Measurements from ENCODE around the gene FKBP14.

DNA sequence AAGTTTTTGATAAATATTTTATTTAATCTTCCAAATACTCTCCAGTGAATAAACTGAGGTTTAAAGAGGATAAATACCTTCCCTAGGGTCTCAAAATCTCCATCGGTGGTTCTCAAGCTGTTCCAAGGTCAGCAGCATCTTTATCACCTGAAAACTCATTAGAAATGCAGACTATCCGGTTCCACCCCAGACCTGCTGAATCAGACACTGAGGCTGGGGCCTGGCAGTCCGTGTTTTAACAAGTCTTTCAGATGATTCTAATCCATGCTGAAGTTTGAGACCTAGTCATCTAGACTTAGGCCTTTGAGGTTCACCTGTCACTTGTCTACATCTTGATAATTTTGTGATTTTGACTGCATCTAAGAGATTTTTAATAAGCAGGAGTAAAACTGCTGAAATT, 39.2 kb upstream of the FKBP14 start:
- TF ChIP-seq, protein P1, sequence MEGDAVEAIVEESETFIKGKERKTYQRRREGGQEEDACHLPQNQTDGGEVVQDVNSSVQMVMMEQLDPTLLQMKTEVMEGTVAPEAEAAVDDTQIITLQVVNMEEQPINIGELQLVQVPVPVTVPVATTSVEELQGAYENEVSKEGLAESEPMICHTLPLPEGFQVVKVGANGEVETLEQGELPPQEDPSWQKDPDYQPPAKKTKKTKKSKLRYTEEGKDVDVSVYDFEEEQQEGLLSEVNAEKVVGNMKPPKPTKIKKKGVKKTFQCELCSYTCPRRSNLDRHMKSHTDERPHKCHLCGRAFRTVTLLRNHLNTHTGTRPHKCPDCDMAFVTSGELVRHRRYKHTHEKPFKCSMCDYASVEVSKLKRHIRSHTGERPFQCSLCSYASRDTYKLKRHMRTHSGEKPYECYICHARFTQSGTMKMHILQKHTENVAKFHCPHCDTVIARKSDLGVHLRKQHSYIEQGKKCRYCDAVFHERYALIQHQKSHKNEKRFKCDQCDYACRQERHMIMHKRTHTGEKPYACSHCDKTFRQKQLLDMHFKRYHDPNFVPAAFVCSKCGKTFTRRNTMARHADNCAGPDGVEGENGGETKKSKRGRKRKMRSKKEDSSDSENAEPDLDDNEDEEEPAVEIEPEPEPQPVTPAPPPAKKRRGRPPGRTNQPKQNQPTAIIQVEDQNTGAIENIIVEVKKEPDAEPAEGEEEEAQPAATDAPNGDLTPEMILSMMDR (IDR thresholded peaks at IDR 0.05; ENCODE audit: insufficient read depth, low read depth, low read length): no peak
- no peak for TF ChIP-seq EZH2 (IDR thresholded peaks at IDR 0.05; ENCODE audit: insufficient read depth, low read length)

All from astrocyte (in vitro differentiated cells and primary cell).